ENCODE data around the gene SPG11.
"Not testable (repeated sequence)": the region's sequence is repeated elsewhere in the genome, so short reads cannot be mapped to it uniquely, and the experiment has no call there.

Gene SPG11, protein sequence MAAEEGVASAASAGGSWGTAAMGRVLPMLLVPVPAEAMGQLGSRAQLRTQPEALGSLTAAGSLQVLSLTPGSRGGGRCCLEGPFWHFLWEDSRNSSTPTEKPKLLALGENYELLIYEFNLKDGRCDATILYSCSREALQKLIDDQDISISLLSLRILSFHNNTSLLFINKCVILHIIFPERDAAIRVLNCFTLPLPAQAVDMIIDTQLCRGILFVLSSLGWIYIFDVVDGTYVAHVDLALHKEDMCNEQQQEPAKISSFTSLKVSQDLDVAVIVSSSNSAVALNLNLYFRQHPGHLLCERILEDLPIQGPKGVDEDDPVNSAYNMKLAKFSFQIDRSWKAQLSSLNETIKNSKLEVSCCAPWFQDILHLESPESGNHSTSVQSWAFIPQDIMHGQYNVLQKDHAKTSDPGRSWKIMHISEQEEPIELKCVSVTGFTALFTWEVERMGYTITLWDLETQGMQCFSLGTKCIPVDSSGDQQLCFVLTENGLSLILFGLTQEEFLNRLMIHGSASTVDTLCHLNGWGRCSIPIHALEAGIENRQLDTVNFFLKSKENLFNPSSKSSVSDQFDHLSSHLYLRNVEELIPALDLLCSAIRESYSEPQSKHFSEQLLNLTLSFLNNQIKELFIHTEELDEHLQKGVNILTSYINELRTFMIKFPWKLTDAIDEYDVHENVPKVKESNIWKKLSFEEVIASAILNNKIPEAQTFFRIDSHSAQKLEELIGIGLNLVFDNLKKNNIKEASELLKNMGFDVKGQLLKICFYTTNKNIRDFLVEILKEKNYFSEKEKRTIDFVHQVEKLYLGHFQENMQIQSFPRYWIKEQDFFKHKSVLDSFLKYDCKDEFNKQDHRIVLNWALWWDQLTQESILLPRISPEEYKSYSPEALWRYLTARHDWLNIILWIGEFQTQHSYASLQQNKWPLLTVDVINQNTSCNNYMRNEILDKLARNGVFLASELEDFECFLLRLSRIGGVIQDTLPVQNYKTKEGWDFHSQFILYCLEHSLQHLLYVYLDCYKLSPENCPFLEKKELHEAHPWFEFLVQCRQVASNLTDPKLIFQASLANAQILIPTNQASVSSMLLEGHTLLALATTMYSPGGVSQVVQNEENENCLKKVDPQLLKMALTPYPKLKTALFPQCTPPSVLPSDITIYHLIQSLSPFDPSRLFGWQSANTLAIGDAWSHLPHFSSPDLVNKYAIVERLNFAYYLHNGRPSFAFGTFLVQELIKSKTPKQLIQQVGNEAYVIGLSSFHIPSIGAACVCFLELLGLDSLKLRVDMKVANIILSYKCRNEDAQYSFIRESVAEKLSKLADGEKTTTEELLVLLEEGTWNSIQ (N-terminal part only)

GRCh38 chr15:44663410-44664308 is at the start of gene SPG11:
SPG11 (minus strand) TSS chr15:44663662; CDS start chr15:44663647, 15 bp downstream.
- in situ Hi-C loops (cut with MboI; ENCODE audit: low sequenced_read_pairs) = no loop called here

- in situ Hi-C loops (cut with MboI; ENCODE audit: low sequenced_read_pairs) = no loop called here
Observed at GRCh38 chr15:44712346-44713005, 49.0 kb upstream of the SPG11 start.

DNA sequence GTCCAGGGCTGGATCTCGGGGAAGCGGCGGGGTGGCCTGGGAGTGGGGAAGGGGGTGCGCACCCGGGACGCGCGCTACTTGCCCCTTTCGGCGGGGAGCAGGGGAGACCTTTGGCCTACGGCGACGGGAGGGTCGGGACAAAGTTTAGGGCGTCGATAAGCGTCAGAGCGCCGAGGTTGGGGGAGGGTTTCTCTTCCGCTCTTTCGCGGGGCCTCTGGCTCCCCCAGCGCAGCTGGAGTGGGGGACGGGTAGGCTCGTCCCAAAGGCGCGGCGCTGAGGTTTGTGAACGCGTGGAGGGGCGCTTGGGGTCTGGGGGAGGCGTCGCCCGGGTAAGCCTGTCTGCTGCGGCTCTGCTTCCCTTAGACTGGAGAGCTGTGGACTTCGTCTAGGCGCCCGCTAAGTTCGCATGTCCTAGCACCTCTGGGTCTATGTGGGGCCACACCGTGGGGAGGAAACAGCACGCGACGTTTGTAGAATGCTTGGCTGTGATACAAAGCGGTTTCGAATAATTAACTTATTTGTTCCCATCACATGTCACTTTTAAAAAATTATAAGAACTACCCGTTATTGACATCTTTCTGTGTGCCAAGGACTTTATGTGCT is 48.4 kb upstream of the SPG11 start:
- in situ Hi-C loops (cut with MboI; ENCODE audit: low sequenced_read_pairs) = no loop called here

GRCh38 chr15:44711096-44711742 is 47.8 kb upstream of the SPG11 start, which contains the start of the genes B2M and PATL2:
B2M (plus strand) TSS chr15:44711517; CDS start chr15:44711547, 30 bp downstream.
PATL2 (minus strand) TSS chr15:44711323; CDS start chr15:44676490, 34,833 bp downstream.
- in situ Hi-C loops (cut with MboI; ENCODE audit: low sequenced_read_pairs) = no loop called here

DNA sequence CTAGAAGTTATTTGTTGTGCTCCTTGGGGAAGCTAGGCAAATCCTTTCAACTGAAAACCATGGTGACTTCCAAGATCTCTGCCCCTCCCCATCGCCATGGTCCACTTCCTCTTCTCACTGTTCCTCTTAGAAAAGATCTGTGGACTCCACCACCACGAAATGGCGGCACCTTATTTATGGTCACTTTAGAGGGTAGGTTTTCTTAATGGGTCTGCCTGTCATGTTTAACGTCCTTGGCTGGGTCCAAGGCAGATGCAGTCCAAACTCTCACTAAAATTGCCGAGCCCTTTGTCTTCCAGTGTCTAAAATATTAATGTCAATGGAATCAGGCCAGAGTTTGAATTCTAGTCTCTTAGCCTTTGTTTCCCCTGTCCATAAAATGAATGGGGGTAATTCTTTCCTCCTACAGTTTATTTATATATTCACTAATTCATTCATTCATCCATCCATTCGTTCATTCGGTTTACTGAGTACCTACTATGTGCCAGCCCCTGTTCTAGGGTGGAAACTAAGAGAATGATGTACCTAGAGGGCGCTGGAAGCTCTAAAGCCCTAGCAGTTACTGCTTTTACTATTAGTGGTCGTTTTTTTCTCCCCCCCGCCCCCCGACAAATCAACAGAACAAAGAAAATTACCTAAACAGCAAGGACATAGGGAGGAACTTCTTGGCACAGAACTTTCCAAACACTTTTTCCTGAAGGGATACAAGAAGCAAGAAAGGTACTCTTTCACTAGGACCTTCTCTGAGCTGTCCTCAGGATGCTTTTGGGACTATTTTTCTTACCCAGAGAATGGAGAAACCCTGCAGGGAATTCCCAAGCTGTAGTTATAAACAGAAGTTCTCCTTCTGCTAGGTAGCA is 47.0 kb upstream of the SPG11 start:
- in situ Hi-C loops (cut with MboI; ENCODE audit: low sequenced_read_pairs) = no loop called here

- in situ Hi-C loops (cut with MboI; ENCODE audit: low sequenced_read_pairs) = no loop called here
Observed at GRCh38 chr15:44706946-44707636, 43.6 kb upstream of the SPG11 start.

- in situ Hi-C loops (cut with MboI; ENCODE audit: low sequenced_read_pairs) = no loop called here
Observed at GRCh38 chr15:44706401-44706800, 42.9 kb upstream of the SPG11 start.

- in situ Hi-C loops (cut with MboI; ENCODE audit: low sequenced_read_pairs) = no loop called here
Observed at GRCh38 chr15:44705986-44706385, 42.5 kb upstream of the SPG11 start.

- in situ Hi-C loops (cut with MboI; ENCODE audit: low sequenced_read_pairs) = not testable (repeated sequence)
Observed at GRCh38 chr15:44700676-44701075, 37.2 kb upstream of the SPG11 start.

GRCh38 chr15:44698641-44699040 is 35.2 kb upstream of the SPG11 start:
- in situ Hi-C loops (cut with MboI; ENCODE audit: low sequenced_read_pairs) = no loop called here

DNA sequence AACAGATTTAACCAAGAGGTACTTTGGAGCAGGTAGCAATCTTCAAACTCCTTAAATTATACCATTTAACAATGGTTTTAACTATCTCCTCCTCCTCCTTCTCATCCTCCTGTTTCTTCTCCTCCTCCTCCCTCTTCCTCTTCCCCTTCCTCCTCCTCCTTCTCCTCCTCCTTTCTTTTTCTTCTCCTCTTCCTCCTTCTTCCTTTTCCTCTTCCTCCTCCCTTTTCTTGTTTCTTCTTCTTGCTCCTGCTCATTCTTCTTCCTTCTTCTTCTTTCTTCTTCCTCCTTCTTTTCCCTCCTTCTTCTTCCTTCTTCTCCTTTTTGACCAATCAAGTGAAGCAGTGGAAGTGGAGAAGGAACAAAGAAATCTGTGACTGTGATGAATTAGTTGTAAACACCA is 33.6 kb upstream of the SPG11 start:
- in situ Hi-C loops (cut with MboI; ENCODE audit: low sequenced_read_pairs) = no loop called here

GRCh38 chr15:44695294-44695693 is 31.8 kb upstream of the SPG11 start:
- in situ Hi-C loops (cut with MboI; ENCODE audit: low sequenced_read_pairs) = no loop called here

GRCh38 chr15:44694416-44694815 is 31.0 kb upstream of the SPG11 start:
- in situ Hi-C loops (cut with MboI; ENCODE audit: low sequenced_read_pairs) = no loop called here

- in situ Hi-C loops (cut with MboI; ENCODE audit: low sequenced_read_pairs) = no loop called here
Observed at GRCh38 chr15:44692659-44693058, 29.2 kb upstream of the SPG11 start.

DNA sequence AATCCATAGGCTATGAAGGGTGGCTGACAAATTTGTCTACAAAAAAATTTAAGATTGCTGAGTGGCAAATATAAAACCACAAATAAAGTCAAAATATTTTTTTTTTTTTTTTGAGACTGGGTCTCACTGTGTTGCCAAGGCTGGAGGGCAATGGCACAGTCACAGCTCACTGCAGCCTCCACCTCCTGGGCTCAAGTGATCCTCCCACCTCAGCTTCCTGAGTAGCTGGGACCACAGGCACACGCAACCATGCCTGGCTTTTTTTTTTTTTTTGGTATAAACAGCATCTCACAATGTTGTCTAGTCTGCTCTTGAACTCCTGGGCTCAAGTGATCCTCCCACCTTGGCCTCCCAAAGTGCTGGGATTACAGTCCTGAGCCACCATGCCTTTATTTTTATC is 26.8 kb upstream of the SPG11 start:
- in situ Hi-C loops (cut with MboI; ENCODE audit: low sequenced_read_pairs) = not testable (repeated sequence)

GRCh38 chr15:44689318-44689717 is 25.9 kb upstream of the SPG11 start:
- in situ Hi-C loops (cut with MboI; ENCODE audit: low sequenced_read_pairs) = not testable (repeated sequence)

Measured in hTERT RPE-1 (cell line).